ENCODE measurements around the gene PARP15. TPM values are rescaled to one million over a fixed set of nuclear protein-coding genes. Genes with fewer than 3 reads are reported as not detected.

PARP15 gene
- total and polyA plus RNA-seq, 2 experiments from 2014 or later, result 0.58 to 0.63 TPM

GRCh38 chr3:122687298-122687697 is 109.8 kb downstream of the PARP15 start:
- Histone ChIP-seq H3K4me2 (no peak overlapping the region), H2AFZ (no peak overlapping the region), H3K9me3 (ENCODE audit: low read depth) (no peaks in the 10 kb centered on the region), H4K20me1 (ENCODE audit: insufficient read depth, poor library complexity, severe bottlenecking) (no peaks in the 10 kb centered on the region), H3K4me3 (no peak overlapping the region), H3K9me2 (replicated peaks; ENCODE audit: insufficient read depth) (no peaks in the 10 kb centered on the region), H3K27me3 (no peaks in the 10 kb centered on the region), H3K79me2 (peaks cover 22% of the 10 kb centered on the region), H3K4me1 (ENCODE audit: insufficient read depth) (peaks cover 5% of the 10 kb centered on the region), H3K27ac (no peak overlapping the region), H3K36me3 (replicated peaks; ENCODE audit: insufficient read depth, low read depth) (no peaks in the 10 kb centered on the region)
- 100% methylated on average over 2 of the region's 2 CpGs for WGBS (ENCODE audit: low lambda C conversion rate, missing lambda C conversion rate)
- TF ChIP-seq CTCF (IDR thresholded peaks at IDR 0.05; ENCODE audit: poor library complexity), result no peak
- TF ChIP-seq EZH2 (IDR thresholded peaks at IDR 0.05; ENCODE audit: borderline replicate concordance), result no peak
- no peak for TF ChIP-seq EZH2phosphoT487 (IDR thresholded peaks at IDR 0.05; ENCODE audit: low read depth, severe bottlenecking, unreplicated experiment)
- DNase-seq (ENCODE audit: low spot score), result no peak

Other genes with a start within 250 kb of the PARP15 start
- 42.0 and 57.1 TPM in 2 replicates for gene MIX23, start 194.4 kb upstream of the PARP15 start, total RNA-seq
- 42.8 and 46.4 TPM in 2 replicates for gene MIX23, start 194.4 kb upstream of the PARP15 start, polyA plus RNA-seq
- gene FAM162A, start 193.5 kb upstream of the PARP15 start, total RNA-seq, result 45.6 and 50.4 TPM in 2 replicates
- 102 and 107 TPM in 2 replicates for gene FAM162A, start 193.5 kb upstream of the PARP15 start, polyA plus RNA-seq
- gene WDR5B, start 161.6 kb upstream of the PARP15 start, total RNA-seq, result 6.4 and 8.2 TPM in 2 replicates
- 1.7 and 1.9 TPM in 2 replicates for gene WDR5B, start 161.6 kb upstream of the PARP15 start, polyA plus RNA-seq
- 38.3 and 44.0 TPM in 2 replicates for gene KPNA1, start 62.7 kb upstream of the PARP15 start, total RNA-seq
- 38.9 and 42.5 TPM in 2 replicates for gene KPNA1, start 62.7 kb upstream of the PARP15 start, polyA plus RNA-seq
- 24.7 and 29.8 TPM in 2 replicates for gene PARP9, start 13.3 kb upstream of the PARP15 start, total RNA-seq
- gene PARP9, start 13.3 kb upstream of the PARP15 start, polyA plus RNA-seq, result 15.0 and 17.5 TPM in 2 replicates
- gene DTX3L, start 13.3 kb upstream of the PARP15 start, total RNA-seq, result 27.2 and 27.7 TPM in 2 replicates
- 6.2 and 10.6 TPM in 2 replicates for gene DTX3L, start 13.3 kb upstream of the PARP15 start, polyA plus RNA-seq
- 27.7 and 33.1 TPM in 2 replicates for gene PARP14, start 103.2 kb downstream of the PARP15 start, total RNA-seq
- 8.5 TPM in 2 replicates for gene PARP14, start 103.2 kb downstream of the PARP15 start, polyA plus RNA-seq
- 7.9 and 11.0 TPM in 2 replicates for gene HSPBAP1, start 216.2 kb downstream of the PARP15 start, total RNA-seq
- 6.2 and 9.3 TPM in 2 replicates for gene HSPBAP1, start 216.2 kb downstream of the PARP15 start, polyA plus RNA-seq
- 59.2 and 61.2 TPM in 2 replicates for gene SLC49A4, start 217.4 kb downstream of the PARP15 start, total RNA-seq
- gene SLC49A4, start 217.4 kb downstream of the PARP15 start, polyA plus RNA-seq, result 30.9 and 39.1 TPM in 2 replicates